Measurements from ENCODE around the gene SEMA4G. TPM values are rescaled to one million over a fixed set of nuclear protein-coding genes. Genes with fewer than 3 reads are reported as not detected.
A peak's percentile ranks its signal among the peaks of the same experiment; 100 is the strongest.

The SEMA4G gene
- total and polyA plus RNA-seq, 2 experiments from 2014 or later: 5.3 to 8.5 TPM

GRCh38 chr10:100987685-100988049 lies 18.4 kb downstream of the SEMA4G start:
- Histone ChIP-seq H3K79me2 (replicated peaks; ENCODE audit: insufficient read depth) (peaks cover 48% of the 10 kb centered on the region), H3K4me2 (peak overlapping the region; percentile 96), H3K27me3 (ENCODE audit: insufficient read depth) (no peaks in the 10 kb centered on the region), H3F3A (replicated peaks; ENCODE audit: low read depth) (peaks cover 14% of the 10 kb centered on the region), H2AFZ (peak overlapping the region; percentile 99), H3K36me3 (ENCODE audit: insufficient read depth) (peaks cover 18% of the 10 kb centered on the region), H3K9me2 (ENCODE audit: insufficient read depth) (no peaks in the 10 kb centered on the region), H4K20me1 (replicated peaks; ENCODE audit: insufficient read depth) (peaks cover 28% of the 10 kb centered on the region), H3K4me1 (ENCODE audit: insufficient read depth) (no peaks in the 10 kb centered on the region), H3K4me3 (peak overlapping the region; percentile 100), H3K27ac (ENCODE audit: low read depth) (peak overlapping the region; percentile 83)
- peaks cover 14% of the 10 kb centered on the region for H3K27me3 Mint-ChIP-seq (ENCODE audit: insufficient read depth, low read depth, poor library complexity)
- peak overlapping the region; percentile 97 for H3K27ac Mint-ChIP-seq
- H3K36me3 Mint-ChIP-seq (ENCODE audit: low read depth): peaks cover 40% of the 10 kb centered on the region
- no peak; the same call in 2 of the 3 replicates for ATAC-seq
- peaks cover 2% of the 10 kb centered on the region; the same call in 1 of the 3 replicates for H3K9me3 Mint-ChIP-seq
- DNase-seq (ENCODE audit: low spot score): no peak
- TF ChIP-seq ZNF331 (CRISPR knock-in tag; IDR thresholded peaks at IDR 0.05; ENCODE audit: low read depth) (no peak), EZH2phosphoT487 (IDR thresholded peaks at IDR 0.05; ENCODE audit: unreplicated experiment) (no peak), ZNF462 (CRISPR knock-in tag; IDR thresholded peaks at IDR 0.05) (no peak), POLR2AphosphoS5 (IDR thresholded peaks at IDR 0.05; ENCODE audit: low read depth) (no peak), CREB1 (CRISPR knock-in tag; IDR thresholded peaks at IDR 0.05; ENCODE audit: low read depth) (no peak), CTCF (conservative IDR thresholded peaks at IDR 0.05; ENCODE audit: low read depth in 2 of 2) (no peak)
- peaks cover 12% of the 10 kb centered on the region for H3K4me1 Mint-ChIP-seq
- H3K4me3 Mint-ChIP-seq: peak overlapping the region; percentile 97
